Activated CD4-positive, alpha-beta T cell treated with anti-CD3 and anti-CD28 coated beads for 36 hours (primary cell): ENCODE results near the gene FCHO1. TPM values are rescaled to one million over a fixed set of nuclear protein-coding genes. Genes with fewer than 3 reads are reported as not detected.

Experiments used
- ATAC-seq: fragments of 200-7000 bp; cut with Tn5 transposase; one replicate; pipeline ENCODE4 v1.10.0; 2021; ENCODE audit warnings: mild to moderate bottlenecking, moderate library complexity
- CTCF ChIA-PET: fragments of 350-600 bp; sonication (Branson Sonifier 250); formaldehyde crosslinking; loops from one replicate; lab custom pipeline; 2021; ENCODE audit warnings: antibody characterized with exemption; lab: Charles Lee
- POLR2A ChIA-PET: fragments of 350-600 bp; sonication (Branson Sonifier 250); formaldehyde crosslinking; loops from one replicate; lab custom pipeline; 2021; ENCODE audit warnings: antibody characterized with exemption, inconsistent platforms; lab: Charles Lee
- DNase-seq: peaks from one replicate; pipeline ENCODE4 v3.0.0-alpha.2; 2020
- H3K27ac Mint-ChIP-seq: one replicate; pipeline ENCODE4 v1.8.0; 2021; ENCODE audit warnings: mixed read lengths
- H3K27me3 Mint-ChIP-seq: one replicate; pipeline ENCODE4 v1.8.0; 2021; ENCODE audit warnings: mixed read lengths
- H3K36me3 Mint-ChIP-seq: one replicate; pipeline ENCODE4 v1.8.0; 2021; ENCODE audit warnings: low read depth, mixed read lengths
- H3K4me1 Mint-ChIP-seq: one replicate; pipeline ENCODE4 v1.8.0; 2021; ENCODE audit warnings: mixed read lengths
- H3K4me3 Mint-ChIP-seq: one replicate; pipeline ENCODE4 v1.8.0; 2021; ENCODE audit warnings: mild to moderate bottlenecking, moderate library complexity, mixed read lengths
- H3K9me3 Mint-ChIP-seq: one replicate; pipeline ENCODE4 v1.8.0; 2021; ENCODE audit warnings: low read depth, mixed read lengths
- intact Hi-C, 2 experiments: fragments of 100-400 bp; cut with DNase I in 1 of 2; cut with micrococcal nuclease in 1 of 2; formaldehyde crosslinking; loops; one replicate each; pipeline versions ENCODE4 v1.14.2 to v1.15.1; 2022 to 2024; cut with DNase I, micrococcal nuclease
- total RNA-seq, 2 experiments: library from RNA; stranded (reverse); gene quantifications; one replicate each; pipeline ENCODE4 v1.2.3, GENCODE V29; 2021

Gene FCHO1
- total RNA-seq, 2 experiments from 2014 or later = 50.5 to 51.8 TPM

DNA sequence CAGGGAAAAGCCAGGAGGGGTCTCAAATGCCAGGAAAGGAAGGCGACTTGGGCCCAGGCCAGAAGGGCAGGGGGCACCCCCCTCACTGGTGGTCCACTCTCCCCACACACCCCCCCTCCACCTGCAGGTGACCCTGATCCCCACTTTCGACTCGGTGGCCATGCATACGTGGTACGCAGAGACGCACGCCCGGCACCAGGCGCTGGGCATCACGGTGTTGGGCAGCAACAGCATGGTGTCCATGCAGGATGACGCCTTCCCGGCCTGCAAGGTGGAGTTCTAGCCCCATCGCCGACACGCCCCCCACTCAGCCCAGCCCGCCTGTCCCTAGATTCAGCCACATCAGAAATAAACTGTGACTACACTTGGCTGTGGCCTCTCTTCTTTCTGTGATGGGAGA is 17.1 kb upstream of the FCHO1 start:
- Mint-ChIP-seq H3K4me1 (peaks cover 22% of the 10 kb centered on the region), H3K27me3 (no peaks in the 10 kb centered on the region), H3K27ac (no peak overlapping the region), H3K36me3 (peaks cover 24% of the 10 kb centered on the region), H3K9me3 (no peaks in the 10 kb centered on the region), H3K4me3 (no peak overlapping the region)
- no peak for ATAC-seq
- POLR2A ChIA-PET = no interaction called here
- no peak for DNase-seq
- intact Hi-C loops = no loop called here
- CTCF ChIA-PET = no interaction called here

DNA sequence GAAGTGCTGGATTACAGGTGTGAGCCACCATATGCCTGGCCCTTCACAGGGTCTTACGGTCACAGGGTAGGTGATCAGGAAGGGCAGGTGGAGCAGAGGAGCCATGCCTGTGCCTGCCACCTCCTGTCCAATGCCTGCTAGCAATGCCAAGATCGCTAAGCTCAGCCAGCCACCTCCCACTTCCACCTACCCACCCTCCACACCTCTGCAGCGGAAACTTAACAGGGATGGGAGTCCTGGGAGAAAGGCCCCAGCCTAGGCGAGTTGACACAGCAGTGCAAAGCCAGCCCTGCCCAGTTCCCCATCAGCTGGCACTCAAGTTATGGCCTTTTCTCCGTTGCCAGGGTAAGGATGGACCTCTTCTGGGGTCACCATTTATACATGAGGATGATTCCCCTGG is 15.9 kb upstream of the FCHO1 start:
- no peak overlapping the region for H3K27ac Mint-ChIP-seq
- intact Hi-C loops = no loop called here
- H3K4me1 Mint-ChIP-seq = peaks cover 17% of the 10 kb centered on the region
- ChIA-PET POLR2A (no interaction called here), CTCF (interaction anchor here (0.6 kb wide), 1 partner anchor 15 kb away, joined by 4 read pairs; no protein-coding TSS in a partner anchor)
- DNase-seq (no peak), ATAC-seq (no peak)
- no peak overlapping the region for H3K4me3 Mint-ChIP-seq
- H3K9me3 Mint-ChIP-seq = no peaks in the 10 kb centered on the region
- H3K36me3 Mint-ChIP-seq = peaks cover 16% of the 10 kb centered on the region
- H3K27me3 Mint-ChIP-seq = no peaks in the 10 kb centered on the region

DNA sequence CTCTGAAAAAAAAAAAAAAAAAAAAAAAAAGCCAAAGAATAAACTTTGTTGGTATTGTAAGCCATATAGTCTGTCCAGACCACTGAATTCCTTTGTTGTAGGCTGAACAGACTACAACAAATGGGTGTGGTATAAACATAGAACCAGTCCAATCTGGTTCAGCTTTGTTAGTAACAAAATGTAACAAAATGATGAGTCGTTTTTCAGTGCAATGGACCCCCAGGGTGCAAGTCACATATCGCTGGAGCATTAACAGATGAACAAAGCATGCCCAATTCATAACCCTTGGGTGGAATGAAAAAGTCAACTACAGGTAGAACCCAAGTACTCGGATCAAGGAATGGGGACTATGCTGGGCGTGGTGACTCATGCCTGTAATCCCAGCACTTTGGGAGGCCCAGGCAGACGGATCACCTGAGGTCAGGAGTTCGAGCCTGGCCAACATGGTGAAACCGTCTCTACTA is 13.6 kb upstream of the FCHO1 start:
- CTCF ChIA-PET = interaction anchor here (0.5 to 1.1 kb wide), 4 partner anchors 9 to 162 kb away, joined by 3 to 7 read pairs (median 3); no protein-coding TSS in a partner anchor

DNA sequence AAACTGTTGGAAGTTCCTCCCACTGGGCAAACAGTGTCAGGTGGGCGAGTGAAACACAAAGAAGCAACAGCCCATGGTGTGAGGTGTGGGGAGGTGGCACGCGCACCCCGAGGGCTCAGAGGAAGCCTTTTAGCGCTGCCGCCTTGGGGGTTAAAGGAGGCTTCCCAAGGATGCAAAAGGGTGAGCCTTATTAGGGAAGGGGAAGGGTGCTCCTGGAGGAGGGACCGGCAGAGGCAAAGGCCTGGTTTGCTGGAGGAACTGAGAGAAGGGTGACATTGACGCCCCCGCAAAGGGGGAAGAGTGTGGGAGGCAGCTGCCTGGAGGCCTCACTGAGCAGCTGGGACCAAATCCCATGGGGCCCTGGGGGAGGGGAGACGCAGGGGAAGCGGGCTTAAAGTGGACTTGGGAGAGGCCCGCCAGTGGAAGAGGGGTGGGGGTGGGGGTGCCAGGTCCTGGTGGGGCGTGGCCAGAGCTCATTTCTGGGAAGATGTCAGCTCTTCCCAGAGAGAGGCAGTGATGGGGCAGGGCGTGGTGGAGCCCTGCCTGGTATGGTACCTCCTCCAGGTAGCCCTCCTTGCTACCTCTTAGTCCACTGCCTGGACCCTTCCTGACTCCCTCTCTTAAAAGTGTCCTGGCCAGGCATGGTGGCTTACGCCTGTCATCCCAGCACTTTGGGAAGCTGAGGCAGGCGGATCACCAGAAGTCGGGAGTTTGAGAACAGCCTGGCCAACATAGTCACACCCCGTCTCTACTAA is 12.0 kb upstream of the FCHO1 start:
- Mint-ChIP-seq H3K27me3 (no peaks in the 10 kb centered on the region), H3K9me3 (no peaks in the 10 kb centered on the region), H3K27ac (no peak overlapping the region), H3K36me3 (no peaks in the 10 kb centered on the region), H3K4me1 (peaks cover 9% of the 10 kb centered on the region), H3K4me3 (no peak overlapping the region)
- POLR2A ChIA-PET = no interaction called here
- ATAC-seq = no peak
- CTCF ChIA-PET = interaction anchor here (0.7 to 1.1 kb wide), 4 partner anchors 15 to 140 kb away, joined by 3 to 4 read pairs (median 4); no protein-coding TSS in a partner anchor
- no peak for DNase-seq
- intact Hi-C loops = no loop called here

More for the DNA sequence above, 13.6 kb upstream of the FCHO1 start:
- Mint-ChIP-seq H3K4me1 (peaks cover 4% of the 10 kb centered on the region), H3K4me3 (no peak overlapping the region), H3K36me3 (peaks cover 7% of the 10 kb centered on the region), H3K27me3 (no peaks in the 10 kb centered on the region), H3K27ac (no peak overlapping the region), H3K9me3 (no peaks in the 10 kb centered on the region)
- DNase-seq (no peak), ATAC-seq (no peak)
- POLR2A ChIA-PET = no interaction called here
- intact Hi-C loops = no loop called here

DNA sequence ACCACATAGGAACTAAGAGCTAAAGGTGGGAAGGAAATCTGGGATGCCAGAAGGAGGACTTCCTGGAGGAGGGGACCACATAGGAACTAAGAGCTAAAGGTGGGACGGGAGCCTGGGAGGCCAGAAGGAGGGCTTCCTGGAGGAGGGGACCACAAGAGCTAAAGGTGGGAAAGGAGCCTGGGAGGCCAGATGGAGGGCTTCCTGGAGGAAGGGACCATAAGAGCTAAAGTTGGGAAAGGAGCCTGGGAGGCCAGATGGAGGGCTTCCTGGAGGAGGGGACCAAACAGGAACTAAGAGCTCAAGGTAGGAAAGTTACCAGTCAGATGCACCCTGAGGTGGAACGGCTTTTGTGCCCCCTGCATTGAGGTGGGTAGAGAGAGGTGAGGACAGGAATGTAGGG is 9.8 kb upstream of the FCHO1 start:
- peaks cover 10% of the 10 kb centered on the region for H3K4me1 Mint-ChIP-seq
- intact Hi-C loops = no loop called here
- POLR2A ChIA-PET = interaction anchor here (0.6 to 1.7 kb wide), 3 partner anchors 10 to 22 kb away, joined by 3 to 5 read pairs (median 4); partner anchors contain the start of genes FCHO1 and MAP1S

DNA sequence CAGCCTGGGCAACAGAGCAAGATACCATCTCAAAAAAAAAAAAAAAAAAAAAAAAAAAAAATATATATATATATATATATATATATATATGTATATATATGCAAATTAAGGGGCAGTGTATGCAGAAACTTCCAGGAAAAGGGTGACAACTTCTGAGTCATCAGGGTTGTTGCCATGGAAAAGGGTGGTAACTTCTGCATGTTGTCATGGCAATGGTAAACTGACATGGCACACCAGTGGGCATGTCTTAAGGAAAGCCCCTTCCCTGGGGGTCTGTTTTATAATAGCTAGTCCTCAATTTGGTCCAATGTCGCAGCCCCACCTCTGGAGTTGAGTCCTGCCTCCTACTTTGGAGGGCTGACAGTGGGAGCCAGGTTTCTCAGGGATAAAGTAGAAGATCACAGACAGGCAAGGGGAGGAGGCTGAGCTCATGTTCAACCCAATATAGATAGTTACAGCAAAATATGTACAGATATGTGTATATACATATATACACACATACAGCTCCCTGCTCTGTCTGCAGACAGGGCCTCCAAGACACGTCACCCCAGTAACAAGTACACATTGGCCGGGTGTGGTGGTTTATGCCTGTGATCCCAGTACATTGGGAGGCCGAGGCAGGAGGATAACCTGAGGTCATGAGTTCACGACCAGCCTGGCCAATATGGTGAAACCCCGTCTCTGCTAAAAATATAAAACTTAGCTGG is 7.2 kb upstream of the FCHO1 start:
- Mint-ChIP-seq H3K36me3 (peaks cover 2% of the 10 kb centered on the region), H3K27me3 (no peaks in the 10 kb centered on the region), H3K4me3 (no peak overlapping the region), H3K4me1 (peaks cover 20% of the 10 kb centered on the region), H3K9me3 (no peaks in the 10 kb centered on the region), H3K27ac (peak overlapping the region; percentile 51)
- ATAC-seq (no peak), DNase-seq (peak; percentile 44)
- CTCF ChIA-PET = interaction anchor here (0.6 kb wide), 1 partner anchor 28 kb away, joined by 3 read pairs; no protein-coding TSS in a partner anchor
- POLR2A ChIA-PET = interaction anchor here (0.6 kb wide), 2 partner anchors 105 to 113 kb away, joined by 3 to 11 read pairs; no protein-coding TSS in a partner anchor
- intact Hi-C loops = no loop called here

More for the DNA sequence above, 9.8 kb upstream of the FCHO1 start:
- DNase-seq (no peak), ATAC-seq (no peak)
- Mint-ChIP-seq H3K36me3 (no peaks in the 10 kb centered on the region), H3K27me3 (no peaks in the 10 kb centered on the region), H3K27ac (peak overlapping the region; percentile 29), H3K4me3 (no peak overlapping the region), H3K9me3 (no peaks in the 10 kb centered on the region)
- CTCF ChIA-PET = interaction anchor here (0.6 to 1.3 kb wide), 4 partner anchors 11 to 82 kb away, joined by 3 to 5 read pairs (median 4); no protein-coding TSS in a partner anchor

DNA sequence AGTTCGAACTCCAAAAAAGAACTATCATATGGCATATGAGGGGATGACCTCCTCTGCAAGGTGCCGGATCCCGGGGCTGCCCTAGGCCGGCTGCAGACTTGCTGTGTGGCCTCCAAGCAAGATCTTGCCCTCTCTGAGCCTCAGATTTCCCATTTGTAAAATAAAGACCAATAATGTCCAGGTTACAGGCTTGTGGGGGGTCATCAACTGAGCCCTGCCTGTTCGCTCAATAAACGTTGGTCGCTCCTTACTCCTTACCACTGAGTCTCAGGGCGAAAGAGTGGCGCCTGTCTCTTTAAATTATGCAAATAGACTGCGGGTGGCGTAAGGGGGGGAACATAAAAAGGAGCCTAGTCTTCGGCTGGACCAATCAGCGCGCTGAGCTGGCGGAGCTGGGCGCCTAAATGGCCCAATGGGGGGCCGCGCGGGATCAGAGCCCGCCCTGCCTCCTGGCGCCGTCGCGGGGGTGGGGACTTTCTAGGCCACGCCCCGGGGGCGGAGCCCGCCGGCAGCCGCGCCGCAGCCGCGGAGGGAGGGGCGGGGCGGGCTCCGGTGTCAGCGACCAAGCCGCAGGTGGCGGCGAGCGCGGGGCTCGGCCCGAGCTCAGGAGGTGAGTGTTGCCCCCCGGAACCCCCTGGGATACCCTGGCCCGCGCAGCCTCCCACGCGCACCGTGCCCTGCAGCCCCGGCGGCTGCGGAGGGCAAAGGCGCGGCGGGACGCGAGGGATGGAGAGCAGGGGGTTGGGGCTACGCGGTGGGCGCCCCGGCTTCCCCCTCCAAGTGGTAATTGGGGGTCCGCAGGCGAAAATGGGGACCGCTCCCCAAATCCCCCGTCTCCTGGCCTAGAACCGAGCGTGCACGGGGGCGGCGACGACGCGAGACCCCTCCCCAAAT is 3.8 kb upstream of the FCHO1 start:
- H3K4me3 Mint-ChIP-seq = peak overlapping the region; percentile 76

DNA sequence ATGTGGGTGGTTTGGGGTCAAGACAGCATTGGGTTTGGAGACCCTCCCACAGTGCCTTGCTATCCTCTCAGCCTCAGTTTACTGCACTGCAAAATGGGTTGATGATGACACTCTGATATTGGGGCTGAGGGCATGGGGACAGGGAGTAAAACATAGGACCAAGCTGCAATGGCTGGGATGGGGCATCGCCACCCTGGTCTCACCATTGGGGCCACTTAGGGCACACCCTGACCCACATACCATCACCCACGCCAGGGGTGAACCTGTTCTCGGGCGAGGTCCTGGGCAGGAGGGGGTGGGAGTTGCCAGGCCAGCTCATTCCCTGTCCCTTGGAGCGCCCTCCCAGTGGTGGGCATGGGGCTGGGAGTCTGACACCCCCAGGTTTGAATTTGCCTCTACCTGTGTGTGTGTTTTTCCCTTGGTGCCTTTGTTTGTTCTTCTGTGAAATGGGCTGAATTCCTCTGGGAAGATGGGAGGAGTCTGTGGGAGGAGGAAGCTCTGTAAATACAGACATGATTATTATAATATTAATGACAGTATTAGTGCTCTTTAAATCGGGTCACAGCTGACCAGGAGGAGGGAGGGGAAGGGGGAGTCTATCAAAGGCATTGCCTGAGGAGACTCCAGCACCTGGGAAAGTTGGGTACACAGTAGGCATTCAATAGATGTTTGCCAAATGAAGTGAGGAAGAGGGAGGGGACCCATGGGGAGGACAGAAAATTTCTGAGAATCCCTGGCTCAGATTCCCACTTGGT is 2.2 kb upstream of the FCHO1 start:
- intact Hi-C loops = no loop called here
- Mint-ChIP-seq H3K9me3 (no peaks in the 10 kb centered on the region), H3K4me1 (peaks cover 46% of the 10 kb centered on the region), H3K27me3 (no peaks in the 10 kb centered on the region), H3K4me3 (peak overlapping the region; percentile 76), H3K36me3 (peaks cover 11% of the 10 kb centered on the region), H3K27ac (peak overlapping the region; percentile 87)
- ChIA-PET POLR2A (interaction anchor here (0.7 kb wide), 1 partner anchor 98 kb away, joined by 4 read pairs; no protein-coding TSS in a partner anchor), CTCF (interaction anchor here (1.6 to 1.7 kb wide), 2 partner anchors 110 to 111 kb away, joined by 4 to 9 read pairs; partner anchors contain the start of gene RPL18A)
- DNase-seq (no peak), ATAC-seq (no peak)

More for the DNA sequence above, 3.8 kb upstream of the FCHO1 start:
- H3K27ac Mint-ChIP-seq = peak overlapping the region; percentile 60
- H3K4me1 Mint-ChIP-seq = peaks cover 42% of the 10 kb centered on the region
- peaks cover 7% of the 10 kb centered on the region for H3K36me3 Mint-ChIP-seq
- CTCF ChIA-PET = interaction anchor here (0.6 to 1.7 kb wide), 5 partner anchors 8 to 141 kb away, joined by 3 to 9 read pairs (median 5); partner anchors contain the start of gene RPL18A
- intact Hi-C loops = loop anchor here (1.0 to 2.0 kb wide), 8 partner anchors 28 to 672 kb away; partner anchors contain the start of genes MAP1S (in 2 of the 2), COLGALT1 (in 1 of the 2), HAUS8 (in 1 of the 2) and JAK3 (in 1 of the 2)
- no peaks in the 10 kb centered on the region for H3K27me3 Mint-ChIP-seq
- peak; percentile 98 for DNase-seq
- POLR2A ChIA-PET = interaction anchor here (0.6 to 0.9 kb wide), 2 partner anchors 28 to 33 kb away, joined by 3 to 7 read pairs; partner anchors contain the start of gene MAP1S
- ATAC-seq = peak; percentile 90
- no peaks in the 10 kb centered on the region for H3K9me3 Mint-ChIP-seq

DNA sequence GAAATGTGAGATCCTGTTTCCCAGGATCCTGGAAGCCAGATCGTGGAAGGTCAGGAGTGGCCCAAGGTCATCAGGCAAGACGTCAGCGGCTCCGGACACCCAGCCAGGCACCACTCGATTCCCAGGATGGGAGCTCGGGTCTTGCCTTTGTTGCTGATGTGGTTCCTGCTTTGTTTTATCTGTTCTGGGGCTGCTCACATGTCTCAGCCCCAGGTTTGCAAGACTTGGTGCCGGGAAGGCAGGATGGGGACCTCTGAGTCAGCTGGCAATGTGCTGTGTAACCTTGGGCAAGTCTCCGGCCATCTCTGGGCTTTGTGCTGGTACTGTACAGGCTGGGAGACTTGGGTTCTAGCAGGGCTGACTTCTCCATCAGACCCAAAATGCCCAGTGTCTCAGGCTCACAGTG is 1.4 kb upstream of the FCHO1 start:
- DNase-seq = peak; percentile 76
- H3K4me1 Mint-ChIP-seq = peaks cover 51% of the 10 kb centered on the region

More for the DNA sequence above, 1.4 kb upstream of the FCHO1 start:
- H3K36me3 Mint-ChIP-seq = peaks cover 16% of the 10 kb centered on the region
- H3K27ac Mint-ChIP-seq = peak overlapping the region; percentile 87
- ChIA-PET CTCF (interaction anchor here (0.9 to 1.6 kb wide), 2 partner anchors 45 to 109 kb away, joined by 3 to 4 read pairs; partner anchors contain the start of gene RPL18A), POLR2A (interaction anchor here (0.7 kb wide), 1 partner anchor 8 kb away, joined by 4 read pairs; no protein-coding TSS in a partner anchor)
- intact Hi-C loops = no loop called here
- peak; percentile 24 for ATAC-seq
- H3K9me3 Mint-ChIP-seq = no peaks in the 10 kb centered on the region
- H3K27me3 Mint-ChIP-seq = no peaks in the 10 kb centered on the region
- H3K4me3 Mint-ChIP-seq = peak overlapping the region; percentile 76
